Head of caudate nucleus (tissue), 42 donors: ENCODE results near the gene FRMD1.
"Not testable (repeated sequence)": the region's sequence is repeated elsewhere in the genome, so short reads cannot be mapped to it uniquely, and the experiment has no call there.

Experiments used
- DNase-seq, 42 donors: peaks; one replicate each; pipeline versions ENCODE4 v3.0.0 to v3.0.0-alpha.2; 2020 to 2021; ENCODE audit warnings: mixed read lengths in 7 of 42
- intact Hi-C: fragments of 100-400 bp; cut with DNase I; formaldehyde crosslinking; loops from one replicate; pipeline ENCODE4 v1.15.0; 2022

FRMD1 gene

DNA sequence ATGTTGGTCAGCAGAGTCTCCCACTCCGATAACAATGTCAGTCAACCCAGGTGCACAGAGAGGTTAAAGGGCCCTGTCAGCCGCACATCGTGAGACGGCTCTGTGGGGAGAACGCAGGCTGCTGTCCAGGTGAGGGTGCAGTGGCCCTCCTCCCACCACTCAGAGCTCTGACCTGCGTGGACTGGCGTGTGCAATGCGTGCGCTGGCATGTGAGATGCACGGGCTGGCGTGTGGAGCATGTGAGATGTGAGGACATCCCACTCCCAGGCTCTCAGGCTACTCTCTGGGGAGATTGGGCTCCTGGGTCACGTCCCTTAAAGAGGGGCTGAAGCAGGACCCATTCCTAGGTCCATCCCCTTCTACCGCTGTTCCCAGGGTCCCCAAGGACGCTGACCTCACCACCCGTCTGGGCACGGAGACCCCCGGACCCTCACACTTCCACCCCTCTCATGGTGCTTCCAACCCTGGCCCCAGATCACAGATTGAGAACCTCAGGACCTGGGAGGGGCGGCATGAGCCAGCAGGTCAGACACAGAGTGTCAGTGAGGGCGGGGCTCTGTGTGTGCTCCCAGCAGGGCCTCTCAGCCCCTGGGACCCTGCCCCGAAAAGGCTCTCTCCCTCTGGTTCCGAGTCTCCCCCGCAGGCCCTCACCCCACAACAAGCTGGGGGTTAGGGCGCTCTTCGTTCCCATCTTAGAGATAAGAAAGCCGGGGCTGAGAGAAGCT is 8.6 kb upstream of the FRMD1 start:
- intact Hi-C loops, result no loop called here
- no peak for DNase-seq

DNA sequence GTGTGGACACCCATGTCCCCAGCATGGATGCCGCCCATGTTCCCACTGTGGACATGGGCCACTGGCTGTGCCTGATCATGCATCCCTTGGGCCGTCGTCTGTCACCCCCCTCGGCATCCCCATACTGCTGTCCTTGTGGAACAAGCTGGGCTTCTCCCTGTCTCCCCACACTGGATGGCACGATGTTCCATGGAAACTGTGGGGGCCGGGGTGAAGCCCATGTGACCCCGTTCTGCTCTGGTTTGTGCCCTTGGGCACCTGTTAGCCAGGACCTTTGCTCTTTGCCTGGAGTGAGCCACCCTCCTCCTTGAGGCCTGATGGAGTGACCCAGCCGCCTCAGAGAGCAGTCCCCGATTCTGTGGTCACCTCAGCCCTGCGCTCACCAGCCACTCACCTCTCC is 7.6 kb upstream of the FRMD1 start:
- intact Hi-C loops, result no loop called here
- no peak for DNase-seq

DNA sequence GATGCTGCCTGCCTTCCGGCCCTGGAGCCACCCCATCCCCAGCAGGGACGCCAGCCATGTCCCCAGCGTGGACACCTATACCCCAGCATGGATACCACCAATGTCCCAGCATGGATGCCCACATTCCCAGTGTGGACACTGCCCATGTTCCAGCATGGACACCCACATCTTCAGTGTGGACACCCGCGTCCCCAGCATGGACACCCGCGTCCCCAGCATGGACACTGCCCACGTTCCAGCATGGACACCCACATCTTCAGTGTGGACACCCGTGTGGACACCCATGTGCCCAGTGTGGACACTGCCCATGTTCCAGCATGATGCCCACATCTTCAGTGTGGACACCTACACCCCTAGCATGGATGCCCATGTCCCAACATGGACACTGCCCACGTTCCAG is 7.1 kb upstream of the FRMD1 start:
- no peak for DNase-seq
- intact Hi-C loops, result no loop called here

DNA sequence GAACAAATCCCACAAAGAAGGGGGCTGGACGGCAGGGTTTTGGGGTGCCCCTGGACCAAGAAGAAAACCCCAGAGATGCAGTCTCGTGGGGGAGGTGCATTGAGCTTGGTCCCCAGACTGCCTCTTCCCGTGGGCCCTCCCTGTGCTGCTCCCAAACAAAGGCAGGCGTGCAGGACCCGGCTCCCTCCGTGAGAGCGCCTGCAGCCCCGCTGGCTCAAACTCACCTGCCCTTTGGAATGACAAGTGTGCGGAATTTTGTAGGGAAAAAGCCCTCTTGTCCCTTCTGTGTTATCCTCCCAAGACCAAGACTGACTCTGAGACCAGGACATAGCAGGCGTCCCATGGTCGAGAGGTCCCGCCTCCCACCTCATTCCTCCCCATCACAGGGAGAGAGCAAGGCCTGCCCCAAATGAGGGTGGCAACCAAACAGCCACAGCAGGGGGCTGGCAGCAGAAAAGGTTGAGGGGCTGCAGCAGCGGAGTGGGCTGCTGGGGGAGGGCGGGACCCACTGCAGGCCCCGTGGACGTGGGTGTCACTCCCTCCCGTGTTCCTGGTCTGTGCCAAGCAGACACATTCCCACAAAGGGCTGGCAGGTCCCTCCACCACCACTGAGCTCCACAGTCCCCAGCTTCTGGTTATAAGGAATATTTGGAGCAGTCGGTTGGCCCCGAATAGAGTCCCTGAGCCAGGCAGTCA is 5.6 kb upstream of the FRMD1 start:
- no peak for DNase-seq

DNA sequence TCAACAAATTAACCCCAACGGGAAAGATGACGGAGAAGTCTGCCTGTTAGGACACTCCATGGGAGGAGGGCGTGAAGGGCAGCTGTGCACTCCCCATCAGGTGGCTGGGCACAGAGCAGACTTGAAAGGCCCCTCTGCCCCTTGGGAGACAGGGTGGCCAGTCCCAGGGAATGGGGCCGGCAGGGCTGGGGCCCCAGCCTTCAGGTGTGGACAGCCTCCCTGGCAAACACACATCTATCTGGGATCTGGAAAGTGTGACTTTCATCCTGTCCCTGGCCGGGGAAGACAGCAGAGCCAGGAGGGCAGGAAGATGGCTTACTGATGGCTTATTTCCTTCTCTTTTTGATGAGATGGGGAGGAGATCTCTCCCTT is 4.5 kb upstream of the FRMD1 start:
- no peak for DNase-seq
- intact Hi-C loops, result no loop called here

More for the DNA sequence above, 5.6 kb upstream of the FRMD1 start:
- intact Hi-C loops, result no loop called here

DNA sequence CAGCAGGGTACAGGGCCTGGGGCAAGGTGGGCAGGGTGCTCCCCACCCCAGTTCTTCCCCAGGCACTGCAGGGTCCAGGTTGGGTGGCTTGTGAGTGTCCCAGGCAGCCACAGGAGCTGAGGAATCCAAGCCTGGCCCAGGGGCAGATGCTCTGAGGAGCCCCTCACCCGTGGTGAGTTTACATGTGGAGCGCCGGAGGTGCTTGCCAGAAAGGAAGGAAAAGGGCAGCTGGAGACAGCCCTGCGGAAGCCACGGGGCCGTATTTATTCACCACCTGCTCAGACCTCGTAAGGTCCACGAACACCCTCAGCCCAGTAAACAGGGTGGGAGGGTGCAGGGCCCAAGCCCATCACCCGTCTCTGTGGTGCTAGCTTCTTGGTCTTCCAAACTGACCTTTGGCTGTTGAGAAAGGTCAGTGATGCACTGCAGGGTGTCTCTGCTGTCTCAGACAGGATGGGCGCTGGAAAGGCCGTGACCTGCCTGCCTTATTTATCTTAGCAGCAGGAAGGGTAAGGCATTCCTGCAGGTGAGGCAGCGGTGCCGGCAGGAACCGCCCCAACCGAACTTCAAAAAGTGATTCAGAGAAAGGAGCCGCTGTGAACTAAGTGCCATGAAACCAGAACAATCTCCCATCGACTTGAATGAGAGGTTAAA is 4.0 kb upstream of the FRMD1 start:
- DNase-seq, result no peak
- intact Hi-C loops, result no loop called here

DNA sequence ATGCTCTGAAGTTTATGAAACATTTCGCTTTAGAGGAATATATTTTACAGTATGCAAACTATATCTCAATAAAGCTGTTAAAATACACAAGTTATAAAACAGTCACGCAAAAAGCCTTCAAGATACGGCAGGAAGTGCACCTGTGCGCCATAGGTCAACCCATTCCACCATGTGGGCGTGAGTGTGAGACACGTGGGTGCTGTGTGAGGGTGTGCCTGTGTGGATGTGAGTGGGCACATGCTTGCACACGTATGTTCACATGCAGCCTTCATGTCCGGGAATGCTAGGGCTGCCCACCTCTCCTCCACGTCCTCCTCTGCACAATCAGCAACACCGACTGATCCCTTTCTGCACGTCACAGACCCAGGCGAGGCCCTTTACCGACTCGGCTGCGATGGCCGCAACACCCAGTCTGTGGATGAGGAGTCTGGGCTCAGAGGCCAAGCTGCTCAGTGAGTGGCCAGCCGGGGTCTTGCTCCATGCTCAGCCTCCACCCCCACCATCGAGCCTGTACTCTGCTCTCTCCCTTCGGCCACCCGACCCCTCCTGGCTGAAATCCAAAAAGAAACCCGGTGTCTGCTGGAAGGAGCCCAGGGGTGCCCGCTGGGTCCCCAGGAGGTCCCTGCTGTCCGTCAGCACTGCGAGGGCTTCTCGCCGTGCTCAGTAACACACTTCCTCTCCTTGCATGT is 3.0 kb upstream of the FRMD1 start:
- no peak for DNase-seq
- intact Hi-C loops, result no loop called here

DNA sequence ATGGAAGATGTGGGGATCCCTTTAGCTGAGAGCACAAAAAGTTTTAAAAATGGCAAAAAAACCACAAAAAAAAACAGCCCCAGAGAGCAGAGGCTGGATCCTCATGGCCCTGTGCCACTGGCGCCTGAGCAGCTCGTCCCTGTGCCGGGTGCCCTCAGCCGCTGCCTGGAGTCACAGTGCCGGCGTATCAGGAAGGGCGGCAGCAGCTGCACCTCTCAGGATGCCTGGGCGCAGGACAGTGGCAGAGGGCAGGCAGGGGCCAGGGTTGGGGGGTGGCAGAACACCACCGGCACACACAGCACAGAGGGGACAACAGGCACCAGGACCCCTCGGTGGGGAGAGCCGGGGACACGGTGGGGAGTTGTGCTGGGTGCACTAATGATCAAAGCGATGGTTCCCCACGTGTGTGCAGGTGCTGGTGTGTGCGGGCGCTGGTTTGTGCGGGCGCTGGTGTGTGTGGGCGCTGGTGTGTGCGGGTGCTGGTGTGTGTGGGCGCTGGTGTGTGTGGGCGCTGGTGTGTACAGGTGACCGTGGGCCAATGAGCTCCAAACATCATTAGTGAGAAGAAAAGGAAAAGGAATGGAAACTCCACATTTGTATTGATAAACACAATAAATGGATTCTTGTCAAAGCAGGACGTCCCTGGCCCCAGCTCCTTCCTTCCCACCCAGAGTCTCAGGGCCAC is 1.5 kb upstream of the FRMD1 start:
- intact Hi-C loops, result no loop called here
- DNase-seq, result no peak

DNA sequence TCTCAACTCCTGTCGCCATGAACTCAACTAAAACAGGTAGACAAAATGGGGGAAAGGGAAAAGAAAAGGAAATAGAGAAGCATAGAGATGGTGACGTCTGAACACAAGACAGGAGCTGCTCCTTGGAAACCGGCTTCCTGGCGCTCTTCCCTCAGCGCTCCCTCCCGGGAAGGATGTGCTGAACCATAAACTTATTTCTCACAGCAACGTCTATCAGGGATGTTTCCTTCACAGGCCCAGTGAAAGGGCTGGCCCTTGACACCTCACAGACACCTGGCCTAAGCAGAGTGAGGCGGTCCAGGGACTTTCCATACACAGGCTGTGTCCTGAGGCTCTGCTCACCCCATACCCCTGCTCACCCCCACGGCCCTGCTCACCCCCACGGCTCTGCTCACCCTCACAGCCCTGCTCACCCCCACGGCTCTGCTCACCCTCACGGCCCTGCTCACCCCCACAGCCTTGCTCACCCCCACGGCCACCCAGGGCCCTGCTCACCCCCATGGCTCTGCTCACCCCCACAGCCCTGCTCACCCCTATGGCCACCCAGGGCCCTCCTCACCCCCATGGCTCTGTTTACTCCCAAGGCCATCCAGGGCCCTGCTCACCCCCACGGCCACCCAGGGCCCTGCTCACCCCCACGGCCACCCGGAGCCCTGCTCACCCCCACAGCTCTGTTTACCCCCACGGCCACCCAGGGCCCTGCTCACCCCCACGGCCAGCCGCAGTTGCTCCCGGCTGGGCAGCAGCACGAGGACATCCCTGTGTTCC is 653 bp downstream of the FRMD1 start:
- DNase-seq, result no peak
- intact Hi-C loops, result no loop called here

DNA sequence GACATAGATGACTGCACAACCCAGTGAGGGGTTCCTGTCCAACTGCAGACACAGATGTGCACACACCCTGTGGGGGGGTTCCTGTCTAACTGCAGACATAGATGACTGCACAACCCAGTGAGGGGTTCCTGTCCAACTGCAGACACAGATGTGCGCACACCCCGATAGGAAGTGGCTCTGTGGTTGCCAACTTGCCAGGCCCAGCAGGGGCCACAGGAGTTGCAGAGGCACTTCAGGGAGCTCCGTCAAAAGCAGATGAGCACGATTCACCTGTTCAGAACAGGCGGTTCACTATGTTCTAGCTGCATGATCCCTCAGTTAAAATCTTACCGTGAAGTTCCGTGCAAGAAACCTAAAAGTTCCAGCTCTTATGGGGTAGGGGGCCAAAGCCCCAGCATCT is 1.6 kb downstream of the FRMD1 start:
- DNase-seq, intact Hi-C loops: not testable (repeated sequence)

DNA sequence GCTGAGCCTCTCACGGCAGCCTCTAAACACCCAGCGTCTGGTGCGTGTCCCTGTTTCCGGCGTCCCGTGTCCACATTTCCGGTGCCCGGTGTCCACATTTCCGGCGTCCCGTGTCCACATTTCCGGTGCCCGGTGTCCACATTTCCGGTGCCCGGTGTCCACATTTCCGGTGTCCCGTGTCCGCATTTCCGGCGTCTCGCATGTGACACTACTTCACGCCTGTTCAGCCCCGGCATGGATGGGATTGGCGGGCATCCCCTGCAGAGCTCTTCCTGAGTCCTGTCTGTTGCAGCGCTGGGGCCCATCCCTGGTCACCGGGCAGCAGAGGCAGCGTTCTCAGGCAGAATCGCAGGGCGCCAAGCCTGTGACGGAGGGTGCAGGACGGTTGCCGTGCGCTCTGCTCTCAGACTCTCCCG is 3.2 kb downstream of the FRMD1 start:
- DNase-seq, result no peak
- intact Hi-C loops, result no loop called here

DNA sequence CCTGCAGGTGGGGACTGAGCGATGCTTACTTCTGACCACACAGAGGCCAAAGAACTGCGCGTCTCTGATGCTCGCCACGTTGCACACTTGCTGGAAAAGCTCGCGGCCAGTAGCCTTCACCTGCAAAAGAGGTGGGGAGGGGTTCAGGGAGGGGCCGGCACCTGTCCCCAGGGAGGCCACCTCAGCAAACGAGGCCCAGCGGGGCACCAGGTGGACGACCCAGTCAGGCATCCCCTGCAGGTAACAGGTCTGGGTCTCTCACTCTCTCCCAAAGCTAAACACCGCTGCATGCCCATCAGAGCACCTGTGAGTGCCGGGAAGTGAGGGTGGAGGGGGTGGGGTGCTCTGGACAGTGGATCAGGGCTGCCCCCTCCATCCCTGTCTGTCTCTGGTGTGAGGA is 3.8 kb downstream of the FRMD1 start:
- intact Hi-C loops, result no loop called here
- DNase-seq, result no peak

DNA sequence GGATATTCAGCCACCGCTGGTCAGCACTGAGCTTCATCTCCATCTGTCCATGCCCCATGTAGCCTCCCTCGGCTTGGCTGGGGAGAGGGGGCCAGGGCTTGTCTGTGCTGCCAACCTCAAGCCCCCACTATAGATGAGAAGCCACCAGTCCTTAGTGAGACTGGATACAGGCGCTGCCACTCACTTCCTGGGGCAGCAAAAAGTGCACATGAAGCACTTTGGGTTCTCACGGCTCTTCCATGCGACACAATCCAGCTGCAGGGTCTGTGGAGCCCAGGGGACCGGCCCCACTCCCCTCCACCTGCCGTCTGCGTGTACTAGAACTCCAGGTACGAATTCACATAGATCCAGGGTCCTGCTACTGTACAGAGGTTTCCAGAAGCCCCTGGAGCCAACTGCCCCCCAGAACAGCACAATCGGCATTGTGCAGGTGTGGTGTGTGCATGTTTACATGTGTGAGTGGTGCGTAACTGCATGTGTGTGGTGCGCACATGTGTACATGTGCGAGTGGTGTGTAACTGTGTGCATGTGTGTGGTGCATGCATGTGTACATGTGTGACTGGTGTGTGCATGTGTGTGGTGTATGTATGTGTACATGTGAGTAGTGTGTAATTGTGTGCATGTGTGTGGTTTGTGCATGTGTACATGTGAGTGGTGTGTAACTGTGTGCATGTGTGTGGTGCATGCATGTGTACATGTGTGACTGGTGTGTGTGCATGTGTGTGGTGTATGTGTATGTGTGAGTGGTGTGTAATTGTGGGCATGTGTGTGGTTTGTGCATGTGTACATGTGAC is 4.9 kb downstream of the FRMD1 start:
- DNase-seq, result no peak
- intact Hi-C loops, result no loop called here

DNA sequence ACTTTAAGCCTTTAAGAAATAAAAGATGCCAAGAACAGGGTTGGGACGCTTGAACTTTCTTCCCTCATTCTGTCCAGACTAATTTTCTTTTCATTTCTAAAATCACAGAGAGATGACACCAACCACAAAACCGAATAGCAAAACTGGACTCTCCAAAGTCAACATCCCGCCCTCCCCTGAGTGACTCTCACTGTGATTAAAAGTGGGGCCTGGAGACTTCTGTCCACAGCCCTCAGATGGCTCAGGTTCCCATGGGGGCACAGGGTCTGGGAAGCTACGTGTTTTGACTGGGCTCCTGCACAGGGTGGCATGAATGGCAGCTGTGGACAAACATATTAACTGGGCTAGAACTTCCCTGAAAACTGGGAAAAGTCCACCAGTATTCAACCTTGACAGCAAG is 6.3 kb downstream of the FRMD1 start:
- DNase-seq, result no peak
- intact Hi-C loops, result no loop called here

DNA sequence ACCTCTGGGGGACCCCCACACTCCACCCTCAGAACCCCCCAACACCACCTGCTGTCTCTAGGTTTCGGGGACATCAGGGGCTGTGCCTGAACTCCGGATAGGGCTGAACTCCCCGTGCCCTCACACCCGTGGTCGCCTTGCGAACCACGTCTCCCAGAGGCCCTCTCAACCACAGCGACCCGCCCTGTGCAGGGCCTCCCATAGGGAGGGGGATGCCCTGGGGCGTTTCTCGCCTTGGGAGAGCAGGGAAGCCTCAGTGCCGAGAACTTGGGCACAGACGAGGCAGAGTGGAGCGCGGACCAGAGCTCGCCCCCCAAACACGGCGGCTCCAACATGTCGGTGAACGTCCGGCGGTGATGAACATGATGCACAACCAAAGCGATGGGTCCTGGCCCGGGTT is 6.8 kb downstream of the FRMD1 start:
- intact Hi-C loops, result no loop called here
- no peak for DNase-seq

DNA sequence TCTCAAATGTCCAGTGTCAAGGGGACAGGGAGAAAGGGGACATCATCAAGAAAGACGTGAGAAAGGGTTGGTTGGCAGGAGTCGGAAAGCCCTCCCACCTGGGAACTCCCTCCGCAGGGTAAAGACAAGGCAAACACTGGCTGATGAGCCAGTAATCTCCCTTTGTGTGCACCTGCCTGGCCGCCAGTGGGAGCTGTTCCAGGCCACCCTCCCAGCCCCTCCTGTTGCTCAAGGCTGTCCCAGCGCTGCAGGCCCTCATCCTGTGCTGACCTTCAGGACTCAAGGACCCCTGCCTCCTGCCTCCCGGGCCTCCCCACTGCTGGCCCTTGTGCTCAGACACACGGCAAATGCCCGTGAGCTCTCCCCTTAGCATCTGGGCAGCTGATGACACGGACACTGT is 7.4 kb downstream of the FRMD1 start:
- no peak for DNase-seq

DNA sequence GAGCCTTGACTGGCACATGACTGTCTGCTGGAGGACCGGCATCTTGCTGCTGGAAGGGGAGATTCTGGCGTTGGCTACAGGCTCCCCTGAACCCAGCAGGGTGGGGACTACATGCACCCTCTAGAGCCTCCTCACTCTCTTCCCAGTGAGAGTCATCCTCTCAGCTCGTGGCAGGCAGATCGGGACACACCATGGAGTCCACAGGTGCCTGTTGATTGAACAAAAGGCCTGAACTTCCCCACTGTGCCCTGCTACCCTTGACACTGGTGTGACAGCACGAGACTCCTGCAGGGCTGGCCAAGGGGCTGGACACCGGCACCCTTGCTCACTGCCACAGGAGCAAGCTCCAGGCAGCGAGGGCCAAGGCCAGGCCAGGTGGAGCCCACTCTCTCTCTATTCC is 8.2 kb downstream of the FRMD1 start:
- DNase-seq, result no peak
- intact Hi-C loops, result no loop called here

More for the DNA sequence above, 7.4 kb downstream of the FRMD1 start:
- intact Hi-C loops, result no loop called here
